Prostate gland (tissue), 2 donors: ENCODE measurements around the gene TAC1. TPM values are rescaled to one million over a fixed set of nuclear protein-coding genes. Genes with fewer than 3 reads are reported as not detected.

ENCODE experiments used
- DNase-seq: peaks from one replicate; pipeline ENCODE4 v3.0.0-alpha.2; 2019; ENCODE audit warnings: low spot score
- H3K27ac ChIP-seq, 2 donors: fragments of 200-600 bp; sonication (generic); 2 replicates each; pipeline ENCODE4 v1.5.1; 2017 to 2019
- H3K27me3 ChIP-seq: fragments of 200-600 bp; sonication (generic); replicated peaks from 2 replicates; pipeline ENCODE4 v1.5.1; 2019; ENCODE audit not compliant: insufficient read depth
- H3K36me3 ChIP-seq, 2 donors: fragments of 200-600 bp; sonication (generic); 1 replicate in 1 of 2; 2 replicates in 1 of 2; pipeline versions ENCODE4 v1.5.1 to v1.8.1; 2017 to 2019
- H3K4me1 ChIP-seq: fragments of 200-600 bp; sonication (generic); replicated peaks from 2 replicates; pipeline ENCODE4 v1.5.1; 2019
- H3K4me3 ChIP-seq, 2 donors: fragments of 200-600 bp; sonication (generic); 2 replicates each; pipeline ENCODE4 v1.5.1; 2017 to 2019
- H3K9me3 ChIP-seq: fragments of 200-600 bp; sonication (generic); 2 replicates; pipeline ENCODE4 v1.5.1; 2017
- CTCF ChIP-seq, 4 experiments: fragments of 200-600 bp in 2 of 4; fragments of 450-650 bp in 2 of 4; sonication (generic) in 2 of 4; IDR thresholded peaks; 1 replicate in 3 of 4; 2 replicates in 1 of 4; pipeline ENCODE4 v1.5.1; 2016 to 2019; ENCODE audit warnings: antibody characterized with exemption in 4 of 4, mild to moderate bottlenecking in 2 of 4, moderate library complexity in 2 of 4
- POLR2A ChIP-seq: fragments of 450-650 bp; IDR thresholded peaks from one replicate; pipeline ENCODE4 v1.6.1; 2016; ENCODE audit warnings: antibody characterized with exemption, mild to moderate bottlenecking
- POLR2AphosphoS5 ChIP-seq: sonication (generic); formaldehyde crosslinking; IDR thresholded peaks from one replicate; pipeline ENCODE4 v1.6.1; 2017; ENCODE audit warnings: antibody characterized with exemption
- WGBS: methylation state at CpG from one replicate; pipeline ENCODE4 v1.1.5; 2018; 5-methylcytosine and 5-hydroxymethylcytosine counted together
- intact Hi-C: fragments of 100-400 bp; cut with DNase I; formaldehyde crosslinking; loops from one replicate; pipeline ENCODE4 v1.14.2; 2022
- total RNA-seq, 2 donors: library from RNA; depleted of rRNA; stranded (reverse); fragments of >200 nt; gene quantifications; one replicate each; pipeline ENCODE4 v1.1.0, GENCODE V29; 2016

TAC1 gene
- total RNA-seq, 2 donors from 2014 or later, result 0.50 TPM; not detected in 1

- DNase-seq, result no peak
- 50% methylated on average over 3 of the region's 3 CpGs for WGBS
- no peaks in the 10 kb centered on the region for H3K27me3 ChIP-seq
Measured at GRCh38 chr7:97735075-97735474, 3.2 kb downstream of the TAC1 start.

GRCh38 chr7:97748482-97748881 is 16.6 kb downstream of the TAC1 start:
- no peak overlapping the region for H3K4me3 ChIP-seq
- intact Hi-C loops, result no loop called here
- H3K27ac ChIP-seq, result no peak overlapping the region
- no peaks in the 10 kb centered on the region for H3K36me3 ChIP-seq
- no peaks in the 10 kb centered on the region for H3K9me3 ChIP-seq
- no peaks in the 10 kb centered on the region for H3K27me3 ChIP-seq
- no peaks in the 10 kb centered on the region for H3K4me1 ChIP-seq
- TF ChIP-seq CTCF (IDR thresholded peaks at IDR 0.05), result no peak
- no peak for TF ChIP-seq POLR2AphosphoS5
- no peak for TF ChIP-seq POLR2A
- no peak for DNase-seq

More at GRCh38 chr7:97735075-97735474, 3.2 kb downstream of the TAC1 start:
- Histone ChIP-seq H3K36me3 (no peaks in the 10 kb centered on the region), H3K9me3 (no peaks in the 10 kb centered on the region), H3K4me3 (no peak overlapping the region), H3K4me1 (no peaks in the 10 kb centered on the region), H3K27ac (no peak overlapping the region)
- intact Hi-C loops, result no loop called here
- no peak for TF ChIP-seq CTCF (IDR thresholded peaks at IDR 0.05)
- TF ChIP-seq POLR2AphosphoS5, result no peak
- TF ChIP-seq POLR2A, result no peak

- no peaks in the 10 kb centered on the region for H3K36me3 ChIP-seq
- no peaks in the 10 kb centered on the region for H3K27me3 ChIP-seq
- DNase-seq, result no peak
- H3K27ac ChIP-seq, result no peak overlapping the region
- intact Hi-C loops, result no loop called here
- H3K9me3 ChIP-seq, result no peaks in the 10 kb centered on the region
- WGBS, result 54% methylated on average over 2 of the region's 2 CpGs
- no peak overlapping the region for H3K4me3 ChIP-seq
- no peaks in the 10 kb centered on the region for H3K4me1 ChIP-seq
- TF ChIP-seq POLR2A (no peak), POLR2AphosphoS5 (no peak), CTCF (IDR thresholded peaks at IDR 0.05) (no peak)
Measured at GRCh38 chr7:97751566-97751965, 19.7 kb downstream of the TAC1 start.

- intact Hi-C loops, result no loop called here
- 30% methylated on average over 1 of the region's 1 CpG for WGBS
- H3K27ac ChIP-seq, result no peak overlapping the region
- no peaks in the 10 kb centered on the region for H3K36me3 ChIP-seq
- H3K4me1 ChIP-seq, result no peaks in the 10 kb centered on the region
- H3K27me3 ChIP-seq, result no peaks in the 10 kb centered on the region
- no peaks in the 10 kb centered on the region for H3K9me3 ChIP-seq
- DNase-seq, result no peak
- H3K4me3 ChIP-seq, result no peak overlapping the region
- no peak for TF ChIP-seq CTCF (IDR thresholded peaks at IDR 0.05)
- peak; percentile 74 for TF ChIP-seq POLR2AphosphoS5
- no peak for TF ChIP-seq POLR2A
Measured at GRCh38 chr7:97752215-97752614, 20.3 kb downstream of the TAC1 start.

GRCh38 chr7:97757824-97758223 is 25.9 kb downstream of the TAC1 start:
- intact Hi-C loops, result no loop called here
- Histone ChIP-seq H3K27ac (no peak overlapping the region), H3K9me3 (no peaks in the 10 kb centered on the region), H3K4me3 (no peak overlapping the region), H3K4me1 (no peaks in the 10 kb centered on the region), H3K27me3 (no peaks in the 10 kb centered on the region), H3K36me3 (no peaks in the 10 kb centered on the region)
- TF ChIP-seq CTCF (IDR thresholded peaks at IDR 0.05) (no peak), POLR2AphosphoS5 (no peak), POLR2A (no peak)
- DNase-seq, result no peak
- 54% methylated on average over 2 of the region's 2 CpGs for WGBS
